ENCODE results near the gene PAX7.
A peak's percentile ranks its signal among the peaks of the same experiment; 100 is the strongest.

Gene PAX7

GRCh38 chr1:18711536-18712251 lies 81.0 kb downstream of the PAX7 start:
- DNase-seq, result no peak

DNA sequence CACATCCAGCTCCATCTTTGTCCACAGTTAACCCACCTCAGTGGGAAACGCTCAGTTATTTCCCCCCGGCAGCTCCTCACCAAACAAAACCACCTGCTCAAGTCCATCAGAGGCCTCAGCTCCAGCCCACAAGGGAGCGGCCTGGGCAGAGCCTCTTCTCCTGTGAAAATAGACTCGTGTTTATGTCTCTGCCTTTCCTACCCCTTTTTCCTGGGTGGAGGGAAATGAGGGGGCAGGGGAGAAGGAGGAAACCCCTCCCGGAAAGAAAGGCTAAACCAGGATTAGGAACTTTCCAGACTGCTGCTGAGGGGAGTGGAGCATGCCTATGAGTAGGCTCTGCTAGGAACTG lies 81.6 kb downstream of the PAX7 start:
- DNase-seq, result no peak

DNA sequence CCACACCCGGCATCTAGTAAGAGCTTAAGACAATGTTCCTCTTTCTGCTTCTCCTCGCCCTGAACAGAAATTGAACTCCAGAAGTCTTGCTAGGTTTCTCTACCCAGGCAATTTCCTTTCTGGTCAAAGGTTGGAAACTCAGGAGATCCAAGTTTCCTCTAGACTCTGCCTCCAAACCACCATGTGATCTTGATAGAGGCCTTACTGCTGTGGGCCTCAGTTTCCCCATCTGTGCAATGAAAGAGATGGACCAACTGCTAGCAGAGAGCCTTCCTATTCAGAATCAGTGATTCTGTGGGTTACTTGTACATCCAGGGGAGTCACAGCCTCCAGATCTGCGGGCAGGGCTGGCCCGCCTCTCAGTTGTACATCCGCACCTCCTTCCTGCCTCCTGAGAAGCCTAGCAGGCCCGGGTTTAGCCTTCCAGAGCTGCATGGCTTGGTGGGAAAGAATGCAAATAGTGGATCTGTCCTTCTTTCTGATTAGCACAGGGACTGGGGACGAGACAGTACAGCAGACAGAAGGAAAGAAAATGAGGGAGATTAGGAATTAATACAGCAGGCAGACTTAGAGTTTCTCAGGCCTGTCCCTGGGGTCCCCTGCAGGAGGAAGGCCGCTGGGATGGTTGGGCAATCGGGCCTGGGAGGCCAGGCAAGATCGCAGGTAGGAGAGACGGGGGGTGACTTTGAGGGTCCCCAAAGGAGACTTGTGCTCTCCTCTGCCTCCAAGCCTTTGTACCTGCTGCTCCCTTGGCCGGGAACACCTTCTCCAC lies 83.9 kb downstream of the PAX7 start:
- no peak for DNase-seq

GRCh38 chr1:18716112-18716784 lies 85.6 kb downstream of the PAX7 start:
- DNase-seq, result no peak

DNA sequence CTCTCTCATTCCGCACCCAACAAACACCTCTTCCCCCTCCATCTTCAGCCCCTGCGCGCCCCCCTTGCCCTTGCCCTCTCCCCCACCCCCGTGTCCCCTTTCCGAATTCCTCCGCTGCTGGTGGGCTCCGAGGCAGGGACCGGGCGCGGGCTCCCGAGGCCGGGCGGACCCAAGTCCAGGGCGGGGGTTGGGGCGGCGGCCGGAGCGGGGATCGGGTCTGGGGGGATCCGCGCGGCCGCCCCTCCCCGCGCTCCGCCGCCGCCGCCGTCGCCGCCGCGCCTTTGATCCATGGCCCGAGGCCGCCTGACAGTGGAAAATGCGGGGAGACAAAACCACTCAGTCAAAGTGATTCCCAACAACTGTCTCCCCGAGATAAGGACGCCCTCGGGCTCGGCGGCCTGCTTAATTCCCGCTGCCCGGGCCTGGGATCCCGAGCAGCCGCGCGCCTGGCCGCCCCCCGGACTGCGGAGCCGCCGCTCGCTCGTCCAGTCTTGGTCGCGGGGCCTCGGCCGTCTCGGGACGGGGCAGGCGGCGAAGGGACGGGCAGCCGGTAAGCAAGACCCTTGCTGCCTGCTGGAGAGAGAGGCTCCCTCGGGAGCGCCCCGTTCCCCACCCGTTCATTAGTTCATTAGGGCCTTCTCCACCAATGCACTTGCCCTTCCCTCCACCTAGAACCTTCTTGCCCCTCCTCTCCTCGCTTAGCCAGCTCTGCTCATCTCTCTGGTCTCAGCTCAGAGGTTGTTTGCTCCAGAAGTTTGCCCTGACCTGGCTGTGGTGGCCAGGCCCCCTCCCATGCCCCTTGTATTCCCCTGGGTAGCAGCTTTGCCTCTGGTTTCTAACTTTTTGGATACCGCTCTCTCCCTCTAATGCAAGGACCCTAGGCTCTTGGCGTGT lies 86.4 kb downstream of the PAX7 start:
- DNase-seq, result no peak

DNA sequence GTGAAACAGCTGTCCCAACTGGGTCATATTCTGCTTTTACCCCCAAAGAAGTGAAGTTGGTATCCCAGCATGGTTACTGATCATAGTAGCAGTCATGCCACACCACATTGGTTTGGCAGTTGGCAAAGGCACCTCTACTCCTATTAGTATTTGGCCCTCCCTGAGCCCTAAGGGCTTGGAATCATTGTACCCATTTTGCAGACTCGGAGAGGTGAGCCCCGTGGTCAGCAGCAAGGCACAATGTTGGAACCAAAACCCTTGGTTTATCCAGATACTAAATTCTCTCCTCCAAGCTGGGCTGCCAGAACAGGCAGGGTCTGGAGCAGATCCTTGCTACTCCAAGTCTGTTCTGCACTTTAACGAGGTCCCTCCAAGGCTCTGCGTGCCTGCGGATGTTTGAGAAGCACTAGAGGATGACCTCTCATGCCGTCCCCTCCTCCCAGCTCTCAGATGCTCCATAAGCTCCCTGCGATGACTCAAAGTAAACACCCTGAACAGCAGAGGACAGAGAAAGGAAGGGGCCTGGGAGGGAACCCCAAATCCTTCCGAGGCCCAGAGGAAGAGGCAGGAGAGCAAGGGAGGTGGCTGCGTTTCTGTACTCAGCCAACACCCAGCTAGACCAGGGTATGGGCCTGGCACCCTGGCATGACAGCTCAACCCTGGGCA lies 89.3 kb downstream of the PAX7 start:
- DNase-seq, result no peak

GRCh38 chr1:18721041-18721440 lies 90.4 kb downstream of the PAX7 start:
- peak; percentile 11 for DNase-seq

DNA sequence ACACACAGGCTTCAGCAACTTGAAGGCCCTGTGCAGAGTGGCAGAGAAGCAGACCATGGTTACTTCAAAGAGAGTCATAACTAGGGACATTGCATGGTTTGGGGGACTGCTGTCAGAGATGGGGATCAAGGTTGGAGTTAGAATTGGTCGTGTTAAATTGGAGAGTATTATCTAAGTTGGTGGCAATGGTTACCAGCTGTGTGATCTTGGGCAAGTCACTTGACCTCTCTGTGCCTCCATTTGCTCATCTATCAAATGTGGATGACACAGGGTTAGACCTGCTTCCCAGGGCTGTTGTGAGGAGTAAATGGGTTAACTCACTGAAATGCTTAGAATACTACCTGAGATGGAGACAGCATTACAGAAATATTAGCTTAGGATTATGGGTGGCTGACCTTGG lies 91.1 kb downstream of the PAX7 start:
- no peak for DNase-seq

DNA sequence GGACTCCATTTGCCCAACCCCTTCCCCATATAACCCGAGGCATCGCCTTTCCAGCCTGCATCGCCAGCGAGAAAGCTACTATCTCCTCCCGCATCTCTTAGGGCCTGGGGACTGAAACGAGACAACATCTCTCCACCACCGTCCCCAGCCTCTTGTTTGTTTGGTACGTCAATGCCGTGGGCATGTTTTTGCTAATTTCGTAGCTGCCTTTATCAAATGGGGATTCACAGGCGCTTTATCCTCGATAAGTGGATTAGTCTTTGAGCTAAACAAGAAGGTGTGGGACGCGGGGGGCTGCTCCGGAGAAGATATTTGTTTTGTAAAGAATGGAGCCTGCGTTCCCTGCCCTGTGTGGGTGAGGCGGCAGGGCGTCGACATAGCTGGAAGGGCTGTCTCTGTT lies 91.6 kb downstream of the PAX7 start:
- no peak for DNase-seq

- DNase-seq, result no peak
Measured at GRCh38 chr1:18723206-18723605, 92.6 kb downstream of the PAX7 start.

GRCh38 chr1:18723701-18724411 lies 93.2 kb downstream of the PAX7 start:
- no peak for DNase-seq

GRCh38 chr1:18724801-18725200 lies 94.2 kb downstream of the PAX7 start:
- no peak for DNase-seq

GRCh38 chr1:18725231-18725895 lies 94.7 kb downstream of the PAX7 start:
- peak; percentile 81 for DNase-seq

- DNase-seq, result no peak
Measured at GRCh38 chr1:18726368-18726767, 95.7 kb downstream of the PAX7 start.

GRCh38 chr1:18727956-18728355 lies 97.3 kb downstream of the PAX7 start:
- no peak for DNase-seq

DNA sequence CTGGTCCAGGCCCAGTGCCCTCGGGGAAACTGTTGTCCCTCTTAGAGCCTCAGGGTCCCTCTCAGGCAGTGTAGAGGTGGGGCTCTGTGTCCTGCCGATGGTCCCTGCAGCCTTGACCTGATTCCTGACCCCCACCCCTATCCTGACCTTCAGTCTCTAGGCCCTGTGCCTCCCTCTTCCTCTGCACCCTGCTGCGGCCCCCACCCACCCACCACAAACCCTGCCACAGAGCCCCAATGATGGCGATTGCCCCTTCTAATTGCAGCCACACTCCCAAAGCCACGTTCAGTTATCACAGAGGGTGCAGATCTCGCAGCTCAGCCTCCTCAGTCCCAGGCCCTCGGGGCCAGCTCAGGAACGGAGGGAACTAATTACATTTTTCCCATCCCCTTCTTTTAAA lies 99.7 kb downstream of the PAX7 start:
- no peak for DNase-seq

- no peak for DNase-seq
Measured at GRCh38 chr1:18731148-18731547, 100.5 kb downstream of the PAX7 start.

- no peak for DNase-seq
Measured at GRCh38 chr1:18731591-18732235, 101.1 kb downstream of the PAX7 start.

DNA sequence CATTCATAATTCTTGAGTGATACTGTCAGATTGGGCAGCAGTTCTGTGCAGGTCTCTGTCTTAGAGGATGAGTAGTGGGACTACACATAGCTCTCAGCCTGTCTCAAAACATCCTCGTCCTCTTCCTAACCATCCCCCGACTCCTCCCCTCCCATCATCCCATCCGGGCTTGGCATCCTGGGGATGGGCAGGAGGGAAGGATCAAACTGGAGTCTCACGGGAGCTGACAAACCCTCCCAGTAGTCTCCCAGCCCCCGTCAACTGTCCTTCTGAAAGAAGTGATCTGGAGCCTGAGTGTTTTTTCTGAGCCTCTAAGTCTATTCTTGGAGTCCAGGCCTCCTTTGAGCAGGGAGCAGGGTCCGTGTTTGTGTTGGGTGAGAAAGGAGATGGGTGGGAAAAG lies 102.0 kb downstream of the PAX7 start:
- DNase-seq, result no peak

DNA sequence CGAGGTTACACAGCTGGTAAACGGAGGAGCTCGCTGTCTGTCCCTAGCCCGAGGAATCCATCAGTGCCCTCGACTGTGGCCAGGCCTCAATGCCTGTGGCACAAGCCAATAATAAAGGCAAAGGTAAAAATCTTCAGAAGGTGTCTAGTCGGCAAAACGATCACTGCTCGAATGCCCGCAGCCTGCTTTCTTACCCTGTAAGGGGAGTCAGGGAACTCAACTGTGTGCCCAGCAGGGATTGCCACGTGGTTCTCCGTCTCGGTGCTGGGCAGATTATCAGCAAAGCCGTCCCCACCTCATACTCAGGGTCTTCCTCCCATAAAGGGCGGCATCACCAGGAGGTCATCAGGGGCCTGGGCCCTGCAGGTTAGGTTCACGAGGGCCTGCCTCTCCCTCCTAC lies 103.4 kb downstream of the PAX7 start:
- no peak for DNase-seq
